ENCODE measurements around the gene SOS1.

SOS1 gene

GRCh38 chr2:38982498-38982897, 138.4 kb downstream of the SOS1 start:
- H3K4me3 ChIP-seq (ENCODE audit: low read depth, low read length): no peak overlapping the region
- no peak for TF ChIP-seq CTCF (IDR thresholded peaks at IDR 0.05; ENCODE audit: borderline replicate concordance, insufficient read depth, low read depth, low read length)

- no peak for TF ChIP-seq CTCF (IDR thresholded peaks at IDR 0.05; ENCODE audit: borderline replicate concordance, insufficient read depth, low read depth, low read length)
- no peak overlapping the region for H3K4me3 ChIP-seq (ENCODE audit: low read depth, low read length)
Measured at GRCh38 chr2:38981670-38982357, 139.0 kb downstream of the SOS1 start.

GRCh38 chr2:38981003-38981669, 139.7 kb downstream of the SOS1 start:
- H3K4me3 ChIP-seq (ENCODE audit: low read depth, low read length): no peak overlapping the region
- no peak for TF ChIP-seq CTCF (IDR thresholded peaks at IDR 0.05; ENCODE audit: borderline replicate concordance, insufficient read depth, low read depth, low read length)

- no peak overlapping the region for H3K4me3 ChIP-seq (ENCODE audit: low read depth, low read length)
- no peak for TF ChIP-seq CTCF (IDR thresholded peaks at IDR 0.05; ENCODE audit: borderline replicate concordance, insufficient read depth, low read depth, low read length)
Measured at GRCh38 chr2:38978908-38979307, 141.9 kb downstream of the SOS1 start.

GRCh38 chr2:38978296-38978903, 142.5 kb downstream of the SOS1 start:
- TF ChIP-seq CTCF (IDR thresholded peaks at IDR 0.05; ENCODE audit: borderline replicate concordance, insufficient read depth, low read depth, low read length): no peak
- H3K4me3 ChIP-seq (ENCODE audit: low read depth, low read length): no peak overlapping the region

- TF ChIP-seq CTCF (IDR thresholded peaks at IDR 0.05; ENCODE audit: borderline replicate concordance, insufficient read depth, low read depth, low read length): no peak
- no peak overlapping the region for H3K4me3 ChIP-seq (ENCODE audit: low read depth, low read length)
Measured at GRCh38 chr2:38977047-38977446, 143.8 kb downstream of the SOS1 start.

All from GM12875 (cell line).